Measurements from ENCODE around the gene PCNX4.

PCNX4 gene

DNA sequence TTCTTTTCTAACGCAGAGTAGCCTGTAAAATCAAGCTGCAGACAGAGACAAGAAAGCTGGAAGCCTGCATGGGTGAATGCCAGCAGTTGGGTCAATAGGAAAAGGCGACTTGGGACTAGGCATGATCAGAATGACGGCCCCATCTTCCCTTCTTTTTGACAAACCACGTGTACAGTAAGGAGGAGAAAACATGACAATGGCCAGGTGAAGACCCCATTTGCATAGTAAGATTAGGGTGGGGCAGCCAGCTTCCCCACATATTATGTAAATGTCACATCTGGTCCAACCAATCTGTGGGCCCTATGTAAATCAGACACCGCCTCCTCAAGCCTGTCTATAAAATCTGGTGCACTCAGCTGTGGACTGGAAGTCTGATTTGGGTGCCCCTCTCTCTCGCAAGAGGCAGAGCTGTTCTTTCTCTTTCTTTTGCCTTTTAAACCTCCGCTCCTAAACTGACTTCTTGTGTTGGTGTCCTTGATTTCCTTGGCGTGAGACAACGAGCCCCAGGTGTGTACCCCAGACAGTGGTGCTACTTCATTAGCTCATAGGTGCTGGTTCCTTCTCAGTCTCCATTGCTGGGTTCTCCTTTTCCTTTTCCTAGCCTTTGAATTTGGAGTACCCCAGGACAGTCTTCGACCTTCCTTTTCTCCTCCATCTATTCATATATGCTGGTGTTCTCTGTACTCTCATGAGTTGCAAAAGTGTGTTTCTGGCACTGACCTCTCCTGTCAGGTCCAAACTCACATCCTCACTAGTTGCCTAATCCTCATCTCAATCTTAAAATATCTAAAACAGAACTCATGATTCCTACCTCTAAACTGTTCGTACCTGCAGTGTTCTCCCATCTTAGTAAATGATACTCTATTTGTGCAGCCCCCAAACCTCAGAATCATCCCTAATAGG is 82.9 kb downstream of the PCNX4 start:
- Mint-ChIP-seq H3K27me3 (ENCODE audit: low read depth) (peaks cover 1% of the 10 kb centered on the region), H3K36me3 (ENCODE audit: low read depth) (no peaks in the 10 kb centered on the region), H3K4me3 (no peak overlapping the region), H3K9me3 (no peaks in the 10 kb centered on the region), H3K27ac (no peak overlapping the region), H3K4me1 (ENCODE audit: low read depth) (peaks cover 2% of the 10 kb centered on the region)

DNA sequence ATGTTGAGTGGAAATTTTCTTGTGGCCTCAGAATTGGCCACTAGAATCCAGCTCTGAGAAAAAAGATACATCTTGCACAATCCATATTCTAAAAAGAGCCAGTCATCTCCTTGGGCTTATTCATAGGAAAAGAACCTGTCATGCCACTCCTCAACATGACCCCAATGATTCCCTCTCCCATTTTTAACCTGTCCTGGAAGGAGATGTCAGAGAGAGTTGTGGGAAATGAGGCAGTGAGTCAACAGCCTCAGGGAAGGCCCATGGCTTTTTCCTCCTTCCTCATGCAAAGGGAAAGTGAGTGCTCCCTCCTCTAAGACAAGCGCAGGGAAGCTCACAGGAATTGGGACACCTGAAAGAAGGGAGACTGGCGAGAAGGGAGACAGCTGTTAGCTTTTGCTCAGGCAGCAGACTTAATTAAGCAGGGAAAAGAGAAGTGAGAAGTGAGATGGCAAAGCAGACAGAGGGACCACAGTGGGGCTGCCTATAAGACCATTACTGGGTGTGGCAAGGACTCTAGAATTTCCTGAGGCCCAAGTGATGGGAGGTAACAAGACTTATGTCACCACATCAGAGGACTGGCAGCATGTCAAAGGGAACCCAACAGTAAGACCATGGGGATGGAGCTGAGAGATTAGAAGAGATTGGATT is 83.7 kb downstream of the PCNX4 start:
- no peaks in the 10 kb centered on the region for H3K27me3 Mint-ChIP-seq (ENCODE audit: low read depth)
- no peak overlapping the region for H3K4me3 Mint-ChIP-seq
- no peak overlapping the region for H3K27ac Mint-ChIP-seq
- no peaks in the 10 kb centered on the region for H3K36me3 Mint-ChIP-seq (ENCODE audit: low read depth)
- H3K4me1 Mint-ChIP-seq (ENCODE audit: low read depth) = peaks cover 2% of the 10 kb centered on the region
- H3K9me3 Mint-ChIP-seq = no peaks in the 10 kb centered on the region

DNA sequence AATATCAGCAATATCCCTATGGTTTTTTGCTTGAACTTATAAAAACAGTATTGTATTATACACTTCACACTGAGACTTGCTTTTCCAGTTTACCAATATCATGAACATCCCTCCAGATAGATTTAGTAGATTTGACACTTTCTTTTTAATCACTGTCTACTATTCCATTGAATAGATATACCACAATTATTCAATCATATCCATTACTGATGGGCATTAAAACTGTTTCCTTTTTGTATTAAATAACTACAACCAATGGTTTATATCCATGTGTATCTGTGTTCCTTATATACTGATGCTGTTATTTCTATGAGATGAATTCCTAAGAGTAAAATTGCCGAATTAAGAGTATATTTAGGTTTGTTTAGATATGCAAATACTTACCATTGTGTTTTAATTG is 86.4 kb downstream of the PCNX4 start:
- no peak overlapping the region for H3K27ac Mint-ChIP-seq
- no peak overlapping the region for H3K4me3 Mint-ChIP-seq
- H3K4me1 Mint-ChIP-seq (ENCODE audit: low read depth) = peaks cover 1% of the 10 kb centered on the region
- no peaks in the 10 kb centered on the region for H3K27me3 Mint-ChIP-seq (ENCODE audit: low read depth)
- no peaks in the 10 kb centered on the region for H3K9me3 Mint-ChIP-seq
- no peaks in the 10 kb centered on the region for H3K36me3 Mint-ChIP-seq (ENCODE audit: low read depth)

DNA sequence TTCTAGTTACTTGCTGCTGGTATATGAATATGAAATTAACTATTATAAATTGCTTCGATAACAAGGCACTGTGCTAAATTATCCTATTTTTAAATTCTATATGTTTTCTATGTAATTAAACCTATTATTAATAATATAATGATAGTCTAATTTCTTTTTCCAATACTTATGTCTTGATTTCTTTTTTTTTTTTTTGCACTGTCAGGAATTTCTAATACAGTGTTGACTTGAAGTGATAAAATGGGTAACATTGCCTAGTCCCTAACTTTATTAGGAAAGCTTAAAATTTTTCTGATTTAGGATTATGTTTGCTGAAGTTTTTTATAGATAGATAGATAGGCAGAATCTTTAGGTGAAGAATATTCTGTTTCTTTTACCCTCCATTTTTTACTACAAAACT is 87.1 kb downstream of the PCNX4 start:
- no peak overlapping the region for H3K4me3 Mint-ChIP-seq
- peaks cover 8% of the 10 kb centered on the region for H3K4me1 Mint-ChIP-seq (ENCODE audit: low read depth)
- no peaks in the 10 kb centered on the region for H3K9me3 Mint-ChIP-seq
- no peak overlapping the region for H3K27ac Mint-ChIP-seq
- no peaks in the 10 kb centered on the region for H3K27me3 Mint-ChIP-seq (ENCODE audit: low read depth)
- no peaks in the 10 kb centered on the region for H3K36me3 Mint-ChIP-seq (ENCODE audit: low read depth)

DNA sequence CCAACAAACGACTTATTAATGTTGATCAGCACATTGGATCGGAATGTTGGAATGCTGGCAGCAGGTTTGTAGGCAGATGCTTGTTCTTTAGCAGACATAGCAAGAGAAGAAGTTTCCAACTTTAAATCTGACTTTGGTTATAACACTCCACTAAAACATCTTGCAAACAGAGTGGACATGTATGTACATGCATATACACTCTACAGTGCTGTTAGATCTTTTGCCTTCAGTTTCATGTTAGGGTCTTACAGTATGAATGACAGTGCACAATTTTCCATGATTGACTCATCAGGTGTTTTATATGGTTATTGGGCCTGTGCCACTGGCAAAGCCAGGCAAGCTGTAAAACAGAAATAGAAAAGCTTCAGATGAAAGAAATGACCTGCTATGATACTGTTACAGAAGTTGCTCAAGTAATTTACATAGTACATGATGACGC is 87.7 kb downstream of the PCNX4 start:
- Mint-ChIP-seq H3K36me3 (ENCODE audit: low read depth) (no peaks in the 10 kb centered on the region), H3K4me3 (no peak overlapping the region), H3K4me1 (ENCODE audit: low read depth) (peaks cover 13% of the 10 kb centered on the region), H3K27me3 (ENCODE audit: low read depth) (no peaks in the 10 kb centered on the region), H3K27ac (no peak overlapping the region), H3K9me3 (no peaks in the 10 kb centered on the region)

DNA sequence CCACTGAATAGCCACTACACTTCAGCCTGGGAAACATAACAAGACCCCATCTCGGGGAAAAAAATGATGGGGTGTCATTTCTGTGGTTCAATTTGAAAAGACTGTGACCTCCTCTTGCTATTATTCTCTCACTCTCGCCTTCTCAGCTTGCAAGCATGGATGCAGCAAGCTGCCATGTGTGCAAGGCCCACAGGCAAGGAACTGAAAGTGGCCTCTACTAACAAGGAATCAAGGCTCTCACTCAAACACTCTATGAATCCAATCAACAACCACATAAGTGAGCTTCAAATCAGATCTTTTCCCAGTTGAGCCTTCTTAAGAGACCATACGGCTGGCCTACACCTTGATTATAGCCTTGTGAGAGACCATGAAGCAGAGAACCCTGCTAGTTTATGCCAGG is 91.4 kb downstream of the PCNX4 start:
- no peak overlapping the region for H3K4me3 Mint-ChIP-seq
- H3K36me3 Mint-ChIP-seq (ENCODE audit: low read depth) = no peaks in the 10 kb centered on the region
- peaks cover 15% of the 10 kb centered on the region for H3K4me1 Mint-ChIP-seq (ENCODE audit: low read depth)
- H3K27ac Mint-ChIP-seq = no peak overlapping the region
- H3K9me3 Mint-ChIP-seq = no peaks in the 10 kb centered on the region
- no peaks in the 10 kb centered on the region for H3K27me3 Mint-ChIP-seq (ENCODE audit: low read depth)

DNA sequence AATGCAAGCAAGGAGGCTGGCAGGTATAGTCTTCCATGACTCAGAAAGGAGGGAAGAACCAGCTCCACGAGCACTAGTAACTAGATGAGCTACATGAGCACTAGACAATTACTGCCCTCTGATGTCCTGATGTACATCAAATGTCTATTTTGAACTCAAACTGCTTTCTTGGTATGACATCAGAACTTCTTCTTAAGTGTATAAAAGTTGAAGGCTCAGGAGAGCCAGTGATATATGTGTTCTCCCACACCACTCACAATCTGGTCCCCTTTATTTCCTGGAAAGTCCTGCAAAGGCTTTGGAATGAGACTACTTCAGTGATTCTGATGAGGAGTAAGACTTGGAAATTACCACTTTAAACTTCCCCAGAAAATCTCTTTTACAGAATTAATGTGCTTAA is 92.0 kb downstream of the PCNX4 start:
- H3K4me1 Mint-ChIP-seq (ENCODE audit: low read depth) = peaks cover 15% of the 10 kb centered on the region
- H3K27ac Mint-ChIP-seq = peak overlapping the region; percentile 76
- H3K4me3 Mint-ChIP-seq = peak overlapping the region; percentile 78
- H3K27me3 Mint-ChIP-seq (ENCODE audit: low read depth) = no peaks in the 10 kb centered on the region
- no peaks in the 10 kb centered on the region for H3K9me3 Mint-ChIP-seq
- H3K36me3 Mint-ChIP-seq (ENCODE audit: low read depth) = no peaks in the 10 kb centered on the region

DNA sequence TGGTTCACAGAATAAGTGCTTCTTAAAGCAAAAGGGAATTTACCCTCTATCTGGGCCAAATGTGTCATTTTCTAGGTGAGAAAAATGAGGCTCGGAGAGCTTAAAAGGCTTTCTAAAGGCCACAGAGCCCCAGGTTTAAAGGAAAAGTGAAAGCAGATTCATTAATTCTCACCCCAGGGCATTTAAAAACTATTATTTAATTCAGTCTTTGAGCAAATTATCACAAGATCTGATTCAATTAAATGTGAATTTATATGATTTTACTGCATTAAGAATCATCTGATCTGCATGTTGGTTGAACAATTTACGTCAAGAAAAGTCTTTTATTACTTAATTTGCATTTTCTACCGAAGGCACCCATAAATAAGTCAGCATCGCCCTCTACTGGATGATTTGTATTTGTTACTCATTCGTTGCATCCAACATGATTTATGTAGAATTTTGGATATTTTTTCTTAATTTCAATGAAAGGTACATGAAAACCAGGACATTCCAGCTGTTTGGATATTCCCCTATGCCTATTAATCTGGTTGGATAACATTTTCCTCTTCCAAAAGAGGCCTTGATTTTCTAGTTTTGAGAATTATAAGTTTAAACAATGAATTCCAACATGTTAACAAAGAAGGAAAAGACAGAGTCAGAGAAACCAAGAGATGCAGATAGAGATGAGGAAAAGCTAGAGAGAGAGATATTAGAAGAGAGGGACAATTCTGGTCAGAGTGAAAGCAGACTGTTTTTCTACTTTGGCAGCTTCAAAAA is 92.6 kb downstream of the PCNX4 start:
- Mint-ChIP-seq H3K27me3 (ENCODE audit: low read depth) (no peaks in the 10 kb centered on the region), H3K4me3 (peak overlapping the region; percentile 78), H3K4me1 (ENCODE audit: low read depth) (peaks cover 15% of the 10 kb centered on the region), H3K27ac (peak overlapping the region; percentile 76), H3K9me3 (no peaks in the 10 kb centered on the region), H3K36me3 (ENCODE audit: low read depth) (no peaks in the 10 kb centered on the region)

DNA sequence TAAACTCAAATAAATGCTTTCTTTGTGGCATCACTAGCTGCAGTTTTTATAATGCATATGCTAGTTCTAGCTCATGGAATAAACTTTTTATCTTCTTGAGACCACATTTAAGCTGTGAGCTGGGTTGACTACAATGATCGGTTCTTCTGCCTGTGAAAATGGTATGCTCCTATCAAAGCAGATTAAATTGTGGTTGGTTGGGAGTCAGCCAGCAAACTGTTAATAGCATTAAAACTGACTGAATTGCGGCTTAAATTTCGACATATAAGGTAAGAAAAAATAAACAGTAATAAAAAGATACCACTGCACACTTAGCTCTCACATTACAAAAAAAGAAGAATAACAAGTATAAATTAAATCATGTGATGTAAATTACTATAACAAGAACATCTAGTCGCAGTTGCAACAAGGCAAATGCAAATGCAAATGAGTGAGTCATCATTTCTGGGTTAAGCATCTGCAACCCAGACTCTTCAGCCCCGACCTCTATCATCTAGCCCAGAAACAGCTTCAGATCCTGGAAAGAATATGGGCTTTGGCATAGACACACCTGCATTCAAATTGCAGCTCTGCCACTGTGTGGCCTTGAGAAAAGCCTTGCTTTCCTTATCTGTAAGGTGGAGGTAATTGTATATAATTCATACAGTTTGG is 93.3 kb downstream of the PCNX4 start:
- H3K27me3 Mint-ChIP-seq (ENCODE audit: low read depth) = no peaks in the 10 kb centered on the region
- no peaks in the 10 kb centered on the region for H3K9me3 Mint-ChIP-seq
- H3K36me3 Mint-ChIP-seq (ENCODE audit: low read depth) = no peaks in the 10 kb centered on the region
- H3K4me3 Mint-ChIP-seq = no peak overlapping the region
- peaks cover 15% of the 10 kb centered on the region for H3K4me1 Mint-ChIP-seq (ENCODE audit: low read depth)
- no peak overlapping the region for H3K27ac Mint-ChIP-seq

DNA sequence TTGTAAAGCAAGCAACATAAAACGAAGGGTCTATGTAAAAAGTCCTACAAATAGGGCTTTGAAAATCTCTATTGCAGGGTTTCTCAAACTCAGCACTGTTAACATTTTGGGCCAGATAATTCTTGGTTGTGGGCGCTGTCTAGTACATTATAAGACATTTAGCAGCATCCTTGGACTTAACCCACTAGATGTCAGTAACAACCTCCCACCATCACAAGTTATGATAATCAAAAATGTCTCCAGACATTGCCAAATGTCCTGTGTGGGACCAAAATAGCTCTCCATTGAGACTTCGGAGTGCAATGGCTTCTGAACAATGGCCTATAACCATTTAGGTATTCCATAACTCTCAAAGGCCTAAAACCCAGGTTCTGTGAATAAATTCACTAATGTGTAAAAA is 96.4 kb downstream of the PCNX4 start:
- Mint-ChIP-seq H3K4me3 (no peak overlapping the region), H3K36me3 (ENCODE audit: low read depth) (no peaks in the 10 kb centered on the region), H3K9me3 (no peaks in the 10 kb centered on the region), H3K27me3 (ENCODE audit: low read depth) (no peaks in the 10 kb centered on the region), H3K27ac (no peak overlapping the region), H3K4me1 (ENCODE audit: low read depth) (peaks cover 14% of the 10 kb centered on the region)

DNA sequence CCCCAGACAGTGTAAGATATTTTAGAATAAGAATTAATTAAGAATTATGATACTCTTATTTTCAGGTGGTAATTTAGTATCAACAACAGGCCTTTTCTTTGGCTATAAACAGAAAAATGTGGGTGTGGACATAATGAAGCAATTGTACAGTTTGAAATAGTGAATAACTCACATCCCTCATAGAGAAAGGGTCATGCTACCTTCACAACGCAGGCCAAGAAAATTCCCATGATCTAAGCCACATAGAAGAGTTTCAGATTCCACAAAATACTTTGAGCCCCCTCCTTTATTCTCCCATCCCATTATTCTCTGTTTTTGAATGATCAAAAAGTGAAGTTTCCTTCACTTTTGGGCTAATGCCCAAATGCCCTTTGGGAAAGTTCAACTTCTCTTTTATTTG is 97.0 kb downstream of the PCNX4 start:
- no peak overlapping the region for H3K4me3 Mint-ChIP-seq
- no peaks in the 10 kb centered on the region for H3K27me3 Mint-ChIP-seq (ENCODE audit: low read depth)
- no peaks in the 10 kb centered on the region for H3K36me3 Mint-ChIP-seq (ENCODE audit: low read depth)
- no peak overlapping the region for H3K27ac Mint-ChIP-seq
- no peaks in the 10 kb centered on the region for H3K9me3 Mint-ChIP-seq
- H3K4me1 Mint-ChIP-seq (ENCODE audit: low read depth) = peaks cover 8% of the 10 kb centered on the region

DNA sequence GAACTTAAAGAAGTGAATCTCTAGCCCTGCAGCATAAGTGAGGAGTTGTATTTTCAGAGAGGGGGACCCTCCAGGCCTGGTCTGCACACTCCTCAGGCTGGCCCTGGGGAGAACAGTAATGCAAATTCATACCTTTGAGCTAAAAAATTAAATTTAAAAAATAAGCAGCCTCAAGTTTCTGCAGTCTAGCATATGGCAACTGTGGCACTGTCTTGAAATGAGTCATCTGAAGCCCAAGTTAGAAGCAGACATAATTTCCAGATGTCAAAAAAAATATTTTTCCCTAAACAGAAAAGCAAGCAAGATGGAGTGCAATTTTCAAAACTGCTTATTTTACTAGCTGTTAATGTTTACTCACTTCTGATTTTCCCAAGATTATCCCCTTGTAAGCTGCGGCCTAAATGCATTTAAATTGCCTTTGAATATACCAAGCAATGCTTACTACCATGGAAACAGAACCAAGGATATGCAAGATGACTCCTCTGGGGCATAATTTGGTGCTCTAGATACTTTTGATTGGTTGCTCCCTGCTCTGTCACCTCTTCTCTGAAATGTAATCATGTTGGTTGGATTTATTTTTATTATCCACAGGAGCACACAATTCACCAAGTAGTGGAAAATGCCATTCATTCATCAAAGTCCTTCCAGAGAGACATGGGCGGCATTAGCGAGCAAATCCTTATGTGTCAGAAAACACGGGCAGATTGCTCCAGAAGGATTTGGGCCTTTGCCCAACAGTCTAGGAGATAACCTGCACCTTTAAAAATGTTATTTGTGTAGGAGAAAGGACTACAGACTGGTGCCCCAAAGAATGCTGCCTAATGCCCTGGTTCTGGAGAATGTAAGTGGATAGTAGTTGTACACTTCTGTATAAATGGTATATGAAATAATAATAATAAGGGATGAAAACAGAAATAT is 98.5 kb downstream of the PCNX4 start:
- no peaks in the 10 kb centered on the region for H3K36me3 Mint-ChIP-seq (ENCODE audit: low read depth)
- no peaks in the 10 kb centered on the region for H3K4me1 Mint-ChIP-seq (ENCODE audit: low read depth)
- no peaks in the 10 kb centered on the region for H3K27me3 Mint-ChIP-seq (ENCODE audit: low read depth)
- H3K27ac Mint-ChIP-seq = no peak overlapping the region
- no peak overlapping the region for H3K4me3 Mint-ChIP-seq
- H3K9me3 Mint-ChIP-seq = no peaks in the 10 kb centered on the region

DNA sequence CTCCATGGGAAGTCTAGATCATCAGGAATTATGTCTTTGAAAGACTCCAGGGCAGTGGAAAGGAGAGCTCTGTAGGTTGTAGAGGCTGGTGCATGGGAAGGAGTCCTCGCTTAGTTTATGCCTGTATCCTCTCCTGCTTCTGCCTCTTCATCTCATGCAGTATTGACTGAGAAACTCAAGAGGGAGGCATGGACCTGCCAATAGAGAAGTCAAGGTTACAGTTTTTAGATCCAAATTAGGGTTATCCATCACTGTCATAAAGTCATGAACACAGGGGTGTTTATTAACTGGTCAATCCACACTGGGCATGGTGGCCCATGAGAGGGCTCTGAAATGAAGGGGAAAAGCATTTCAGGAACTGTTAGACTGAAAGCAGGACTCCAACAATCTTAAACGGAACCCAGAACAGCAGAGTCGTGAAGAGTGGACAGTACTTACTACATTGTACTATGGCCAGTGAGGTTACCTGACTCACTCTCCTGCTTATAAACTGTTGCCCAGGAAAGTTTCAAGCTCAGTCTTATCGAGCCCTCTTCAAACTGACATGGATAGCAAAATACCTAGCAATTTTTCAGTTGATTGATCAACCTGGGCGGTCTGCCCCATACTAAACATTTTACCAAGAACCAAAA is 103.6 kb downstream of the PCNX4 start:
- Mint-ChIP-seq H3K9me3 (peaks cover 17% of the 10 kb centered on the region), H3K36me3 (ENCODE audit: low read depth) (no peaks in the 10 kb centered on the region), H3K4me1 (ENCODE audit: low read depth) (no peaks in the 10 kb centered on the region), H3K27ac (no peak overlapping the region), H3K27me3 (ENCODE audit: low read depth) (peaks cover 5% of the 10 kb centered on the region), H3K4me3 (no peak overlapping the region)

All from T-helper 1 cell treated with Interleukin-12 subunit alpha and Interleukin-12 subunit beta and Interleukin-4 antibody, amounts not matched to agents 30 μg/mL and 1 μg/mL, for 36 hours (primary cell).